GM12801 (cell line): ENCODE data around the gene AIG1.

Source experiments
- TF ChIP-seq, protein P1 (sequence below): IDR thresholded peaks from one replicate; pipeline ENCODE4 v1.5.1; 2011; ENCODE audit warnings: control low read depth; ENCODE audit not compliant: insufficient read length; ENCODE audit errors: extremely low read depth

AIG1 gene

DNA sequence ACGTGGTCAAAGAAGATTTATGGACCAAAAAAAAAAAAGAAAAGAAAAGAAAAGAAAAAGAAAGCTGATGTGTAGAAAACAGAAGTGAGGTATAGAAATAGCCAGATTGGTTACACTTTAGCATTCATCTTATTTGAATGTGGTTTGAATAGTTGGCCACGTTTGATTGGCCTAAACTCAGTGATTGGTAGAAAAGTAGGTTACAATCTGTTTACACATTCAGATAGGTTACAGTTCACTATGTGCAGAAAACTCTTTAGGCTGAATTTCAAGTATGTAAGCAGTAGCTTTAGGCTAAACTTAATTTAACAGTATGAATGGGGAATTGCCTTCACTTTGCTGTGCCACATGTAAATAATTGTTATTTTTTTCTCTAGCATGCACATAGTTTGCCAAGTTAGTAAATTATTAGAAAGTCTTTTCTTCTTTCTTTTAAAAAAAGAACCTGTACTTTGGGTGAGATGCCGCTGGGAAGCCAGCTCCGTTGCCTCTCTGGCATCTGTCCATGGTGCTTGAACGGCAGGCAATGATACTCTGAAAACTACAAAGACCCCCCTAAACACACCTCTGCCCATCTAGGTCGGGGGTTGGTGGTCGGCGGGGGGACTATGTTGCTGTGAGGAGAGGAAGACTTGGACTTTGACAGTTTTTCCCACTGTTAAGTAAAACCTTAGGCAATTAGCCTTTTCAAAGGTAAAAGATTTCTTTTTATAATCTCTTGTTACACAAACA, 173.0 kb downstream of the AIG1 start:
- TF ChIP-seq, protein P1, sequence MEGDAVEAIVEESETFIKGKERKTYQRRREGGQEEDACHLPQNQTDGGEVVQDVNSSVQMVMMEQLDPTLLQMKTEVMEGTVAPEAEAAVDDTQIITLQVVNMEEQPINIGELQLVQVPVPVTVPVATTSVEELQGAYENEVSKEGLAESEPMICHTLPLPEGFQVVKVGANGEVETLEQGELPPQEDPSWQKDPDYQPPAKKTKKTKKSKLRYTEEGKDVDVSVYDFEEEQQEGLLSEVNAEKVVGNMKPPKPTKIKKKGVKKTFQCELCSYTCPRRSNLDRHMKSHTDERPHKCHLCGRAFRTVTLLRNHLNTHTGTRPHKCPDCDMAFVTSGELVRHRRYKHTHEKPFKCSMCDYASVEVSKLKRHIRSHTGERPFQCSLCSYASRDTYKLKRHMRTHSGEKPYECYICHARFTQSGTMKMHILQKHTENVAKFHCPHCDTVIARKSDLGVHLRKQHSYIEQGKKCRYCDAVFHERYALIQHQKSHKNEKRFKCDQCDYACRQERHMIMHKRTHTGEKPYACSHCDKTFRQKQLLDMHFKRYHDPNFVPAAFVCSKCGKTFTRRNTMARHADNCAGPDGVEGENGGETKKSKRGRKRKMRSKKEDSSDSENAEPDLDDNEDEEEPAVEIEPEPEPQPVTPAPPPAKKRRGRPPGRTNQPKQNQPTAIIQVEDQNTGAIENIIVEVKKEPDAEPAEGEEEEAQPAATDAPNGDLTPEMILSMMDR: no peak

DNA sequence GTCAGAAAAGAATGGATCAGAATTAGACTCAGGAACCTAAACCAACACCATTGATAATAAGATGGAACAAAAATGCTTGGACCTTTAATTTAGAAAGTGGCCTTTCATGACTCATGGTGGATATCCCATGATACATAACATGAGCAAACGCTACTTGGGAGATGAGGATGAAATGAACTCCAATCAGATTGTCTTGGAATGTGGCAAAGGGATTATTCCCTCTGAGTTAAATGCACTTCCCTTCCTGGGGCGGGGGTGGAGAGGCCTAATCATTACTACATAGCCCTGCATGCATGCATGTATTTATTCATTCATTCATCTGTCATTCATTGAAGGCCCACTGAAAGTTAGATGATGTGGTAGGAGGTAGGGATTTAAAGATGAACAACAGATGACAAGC, 174.0 kb downstream of the AIG1 start:
- TF ChIP-seq, protein P1: no peak

DNA sequence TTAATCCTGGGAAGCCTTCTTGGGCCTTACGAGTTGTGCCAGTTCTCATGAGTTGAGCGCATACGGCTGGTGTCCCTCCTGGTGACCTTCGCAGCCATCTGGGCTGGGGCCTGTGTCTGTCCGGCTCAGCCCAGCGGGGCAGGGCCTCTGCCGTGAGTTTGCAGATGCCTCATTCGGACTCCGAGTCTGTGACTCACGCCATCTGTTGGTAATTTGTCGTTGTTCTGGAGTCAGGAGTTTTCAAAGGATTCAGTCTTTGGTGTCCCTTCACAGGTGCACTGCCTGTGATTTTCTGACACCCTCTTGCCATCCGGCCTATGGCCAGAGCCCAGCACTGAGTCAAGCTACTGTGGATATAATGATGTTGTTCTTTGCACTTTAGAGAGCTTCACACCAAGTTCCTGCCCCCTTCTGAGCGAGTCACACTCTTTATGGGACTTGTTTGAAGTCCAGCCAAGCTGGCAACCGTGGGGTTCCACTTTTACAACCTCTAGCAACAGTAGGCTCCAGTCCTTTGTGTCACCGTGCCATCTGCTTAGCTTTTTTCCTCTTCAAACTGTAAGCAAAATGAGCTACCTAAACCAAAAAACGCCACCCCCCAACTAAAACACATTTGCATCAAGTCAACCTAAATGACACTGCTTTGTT, 175.6 kb downstream of the AIG1 start:
- TF ChIP-seq, protein P1: no peak

DNA sequence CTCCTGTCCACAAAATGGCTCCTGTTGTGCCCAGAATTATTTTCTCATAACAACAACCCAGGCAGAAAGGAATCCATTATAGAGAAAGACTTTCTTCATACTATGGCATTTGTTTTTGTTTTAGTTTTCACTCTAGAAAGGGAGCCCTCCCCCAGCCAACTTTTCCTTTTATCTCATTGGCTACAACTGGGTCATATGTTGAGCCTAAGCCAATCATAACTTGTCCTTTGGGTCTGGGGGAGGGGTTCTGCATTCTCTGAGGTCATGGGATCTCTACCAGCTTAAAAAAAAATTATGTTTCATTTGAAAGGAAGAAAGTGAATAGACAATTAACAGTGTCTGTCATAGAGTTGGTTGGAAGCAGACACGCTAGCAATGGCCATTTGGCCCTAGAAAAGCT, 177.6 kb downstream of the AIG1 start:
- TF ChIP-seq, protein P1: no peak

DNA sequence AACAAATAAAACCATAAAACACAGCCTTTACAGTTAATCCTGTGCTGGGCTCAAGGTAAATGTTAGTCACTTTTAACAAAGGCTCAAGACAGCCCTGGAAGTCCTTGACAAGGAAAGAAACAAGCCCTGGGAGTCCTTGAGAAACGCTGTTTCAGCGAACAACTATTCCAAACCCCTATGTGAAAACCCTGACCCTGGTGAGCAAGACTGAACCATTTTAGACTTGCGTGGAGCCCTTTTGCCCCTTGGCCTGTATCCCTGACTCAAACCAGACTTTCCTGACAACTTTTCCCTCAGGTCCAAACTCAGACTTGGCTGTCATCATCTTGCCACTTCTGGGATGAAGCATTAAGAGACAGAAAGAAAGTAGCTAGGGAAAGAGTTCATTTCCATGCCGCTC, 180.4 kb downstream of the AIG1 start:
- TF ChIP-seq, protein P1: no peak

DNA sequence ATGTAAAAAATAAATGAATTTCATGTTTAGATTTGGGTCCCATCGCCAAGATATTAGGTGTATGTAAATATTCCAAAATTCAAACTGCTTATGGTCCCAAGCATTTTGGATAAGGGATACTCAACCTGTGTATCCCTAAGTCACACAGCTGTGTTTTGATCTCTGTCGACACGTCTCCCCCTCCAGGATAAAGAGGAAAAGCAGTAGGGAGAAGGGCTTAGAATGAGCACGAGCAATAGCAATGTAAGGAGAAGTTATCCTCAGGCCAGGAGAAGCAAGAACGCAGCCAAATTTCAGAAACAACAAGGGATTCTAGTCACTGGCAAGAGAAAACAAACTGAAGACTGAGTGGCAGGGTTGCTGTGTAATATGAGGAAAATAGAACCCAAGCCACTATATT, 181.2 kb downstream of the AIG1 start:
- TF ChIP-seq, protein P1: no peak

DNA sequence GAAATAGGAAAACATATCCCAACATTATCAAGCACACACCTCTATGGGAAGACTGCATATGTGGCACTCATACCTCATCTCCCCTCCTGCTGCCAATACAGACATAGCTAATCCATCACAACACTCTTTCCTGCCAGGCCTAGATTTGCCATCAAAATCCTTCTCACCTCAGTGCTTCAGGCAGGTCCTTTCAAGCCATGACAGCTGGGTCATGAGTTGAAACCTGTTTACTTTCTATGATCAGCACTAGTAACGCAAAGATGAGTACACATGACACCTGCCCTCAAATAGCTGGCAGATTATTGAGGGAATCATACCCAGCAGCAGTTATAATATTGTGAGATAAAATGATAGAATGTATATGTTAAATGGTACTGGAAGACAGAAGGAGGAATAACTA, 183.1 kb downstream of the AIG1 start:
- TF ChIP-seq, protein P1: no peak
